Left ventricle myocardium inferior (tissue), 1 donor: ENCODE measurements around the gene MN1. TPM values are rescaled to one million over a fixed set of nuclear protein-coding genes. Genes with fewer than 3 reads are reported as not detected.

ENCODE experiments used
- DNase-seq: peaks from one replicate; pipeline ENCODE4 v3.0.0-alpha.2; 2020
- H3K27ac ChIP-seq: fragments of 200-600 bp; replicated peaks from 2 replicates; pipeline ENCODE4 v1.8.0; 2021
- H3K27me3 ChIP-seq: fragments of 200-600 bp; 2 replicates; pipeline ENCODE4 v1.8.0; 2021; ENCODE audit warnings: low read depth
- H3K36me3 ChIP-seq: fragments of 200-600 bp; 2 replicates; pipeline ENCODE4 v1.8.0; 2021
- H3K4me1 ChIP-seq: fragments of 200-600 bp; 2 replicates; pipeline ENCODE4 v1.8.0; 2021
- H3K4me3 ChIP-seq: fragments of 200-600 bp; 2 replicates; pipeline ENCODE4 v1.8.0; 2021; ENCODE audit warnings: mild to moderate bottlenecking, moderate library complexity
- H3K9me3 ChIP-seq: fragments of 200-600 bp; replicated peaks from 2 replicates; pipeline ENCODE4 v1.8.0; 2021
- intact Hi-C: fragments of 100-400 bp; cut with micrococcal nuclease; formaldehyde crosslinking; loops from one replicate; pipeline ENCODE4 v1.11.0; 2022
- total RNA-seq: library from RNA; stranded (reverse); fragmentation: NEBNext Ultra II Directional; extraction: Animal tissue kit (Norgen Biotek cat#: 25700); gene quantifications from one replicate; pipeline ENCODE4 v1.2.1, GENCODE V29; 2021
- TF ChIP-seq, protein P1 (sequence below): fragments of 200-600 bp; IDR thresholded peaks from 2 replicates; pipeline ENCODE4 v1.8.0; 2021; ENCODE audit warnings: antibody characterized with exemption, mild to moderate bottlenecking, borderline replicate concordance
- donor health status: DM: no; HTN: yes; CAD: no; lungs with severe emphysema.

Gene MN1
- total RNA-seq, 1 donor from 2014 or later: 7.7 TPM

DNA sequence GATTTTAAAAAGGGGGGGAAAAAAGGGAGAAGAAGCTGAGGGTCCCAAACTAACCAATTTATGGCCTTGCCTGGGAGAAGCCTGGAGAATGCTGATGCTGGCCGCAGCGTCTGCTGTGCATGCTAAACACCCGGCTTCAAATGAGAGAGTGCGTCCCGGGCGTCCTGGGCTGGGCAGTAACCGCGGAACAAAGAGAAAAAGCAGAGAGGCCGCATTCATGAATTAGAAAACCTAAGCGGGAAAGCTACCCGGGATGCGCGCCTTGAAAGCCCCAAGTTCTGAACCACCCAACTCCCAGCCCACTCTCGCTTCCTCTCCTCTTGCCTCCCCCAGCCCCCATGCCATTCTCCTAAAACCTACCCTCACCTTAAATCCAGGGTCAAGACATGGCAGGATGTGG is 6.5 kb downstream of the MN1 start:
- peaks cover 17% of the 10 kb centered on the region for H3K36me3 ChIP-seq
- intact Hi-C loops: loop anchor here (10.0 kb wide), 1 partner anchor 130 kb away; no protein-coding TSS in a partner anchor
- H3K9me3 ChIP-seq: no peaks in the 10 kb centered on the region
- no peak for DNase-seq
- TF ChIP-seq, protein P1, sequence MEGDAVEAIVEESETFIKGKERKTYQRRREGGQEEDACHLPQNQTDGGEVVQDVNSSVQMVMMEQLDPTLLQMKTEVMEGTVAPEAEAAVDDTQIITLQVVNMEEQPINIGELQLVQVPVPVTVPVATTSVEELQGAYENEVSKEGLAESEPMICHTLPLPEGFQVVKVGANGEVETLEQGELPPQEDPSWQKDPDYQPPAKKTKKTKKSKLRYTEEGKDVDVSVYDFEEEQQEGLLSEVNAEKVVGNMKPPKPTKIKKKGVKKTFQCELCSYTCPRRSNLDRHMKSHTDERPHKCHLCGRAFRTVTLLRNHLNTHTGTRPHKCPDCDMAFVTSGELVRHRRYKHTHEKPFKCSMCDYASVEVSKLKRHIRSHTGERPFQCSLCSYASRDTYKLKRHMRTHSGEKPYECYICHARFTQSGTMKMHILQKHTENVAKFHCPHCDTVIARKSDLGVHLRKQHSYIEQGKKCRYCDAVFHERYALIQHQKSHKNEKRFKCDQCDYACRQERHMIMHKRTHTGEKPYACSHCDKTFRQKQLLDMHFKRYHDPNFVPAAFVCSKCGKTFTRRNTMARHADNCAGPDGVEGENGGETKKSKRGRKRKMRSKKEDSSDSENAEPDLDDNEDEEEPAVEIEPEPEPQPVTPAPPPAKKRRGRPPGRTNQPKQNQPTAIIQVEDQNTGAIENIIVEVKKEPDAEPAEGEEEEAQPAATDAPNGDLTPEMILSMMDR: no peak
- peak overlapping the region; percentile 92 for H3K4me3 ChIP-seq
- peaks cover 86% of the 10 kb centered on the region for H3K4me1 ChIP-seq
- H3K27me3 ChIP-seq: peaks cover 37% of the 10 kb centered on the region
- peak overlapping the region; percentile 93 for H3K27ac ChIP-seq

DNA sequence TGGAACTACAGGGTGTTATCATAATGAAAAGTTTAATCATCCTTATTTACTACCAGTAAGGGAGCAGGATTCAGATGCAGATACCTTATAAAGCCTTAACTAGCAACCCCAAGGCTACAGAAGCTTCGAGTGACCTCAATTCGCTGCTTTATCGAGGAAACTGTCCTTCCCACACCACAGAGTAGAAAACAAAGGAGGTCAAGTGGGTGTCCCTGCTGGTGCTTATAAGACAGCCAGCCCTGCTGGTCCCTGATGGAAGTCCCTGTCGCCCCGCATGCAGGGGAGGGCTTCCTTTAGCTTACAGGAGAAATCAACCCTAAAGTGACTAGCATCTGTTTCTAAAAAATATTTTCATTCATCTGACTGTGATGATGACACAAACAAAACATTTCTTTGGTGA is 7.3 kb downstream of the MN1 start:
- Histone ChIP-seq H3K4me3 (peak overlapping the region; percentile 92), H3K4me1 (peaks cover 78% of the 10 kb centered on the region), H3K36me3 (peaks cover 17% of the 10 kb centered on the region), H3K27me3 (peaks cover 29% of the 10 kb centered on the region), H3K9me3 (no peaks in the 10 kb centered on the region), H3K27ac (peak overlapping the region; percentile 93)
- DNase-seq: no peak
- intact Hi-C loops: loop anchor here (10.0 kb wide), 1 partner anchor 129 kb away; no protein-coding TSS in a partner anchor
- TF ChIP-seq, protein P1: no peak

DNA sequence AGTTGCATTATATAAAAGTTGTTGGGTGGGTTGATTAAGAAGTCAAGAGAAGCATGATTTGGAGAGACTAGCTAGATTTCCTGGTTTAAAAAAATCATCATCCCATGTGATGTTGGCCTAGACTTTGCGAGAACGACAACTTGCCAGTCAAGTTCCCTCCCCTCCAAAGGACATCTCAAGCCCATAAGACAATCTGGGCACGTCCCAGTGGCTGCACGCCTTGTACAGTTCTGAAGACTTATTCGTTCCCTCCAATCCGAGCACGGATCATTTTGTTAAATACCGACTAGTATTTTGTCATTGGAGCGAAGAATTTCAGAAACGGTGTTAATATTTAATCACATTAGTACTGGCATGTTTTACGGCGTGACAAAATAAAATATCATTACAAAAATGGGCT is 8.0 kb downstream of the MN1 start:
- TF ChIP-seq, protein P1: no peak
- Histone ChIP-seq H3K4me1 (peaks cover 71% of the 10 kb centered on the region), H3K9me3 (no peaks in the 10 kb centered on the region), H3K27me3 (peaks cover 23% of the 10 kb centered on the region), H3K4me3 (peak overlapping the region; percentile 92), H3K27ac (peak overlapping the region; percentile 93), H3K36me3 (peaks cover 17% of the 10 kb centered on the region)
- intact Hi-C loops: loop anchor here (10.0 kb wide), 1 partner anchor 129 kb away; no protein-coding TSS in a partner anchor
- no peak for DNase-seq

DNA sequence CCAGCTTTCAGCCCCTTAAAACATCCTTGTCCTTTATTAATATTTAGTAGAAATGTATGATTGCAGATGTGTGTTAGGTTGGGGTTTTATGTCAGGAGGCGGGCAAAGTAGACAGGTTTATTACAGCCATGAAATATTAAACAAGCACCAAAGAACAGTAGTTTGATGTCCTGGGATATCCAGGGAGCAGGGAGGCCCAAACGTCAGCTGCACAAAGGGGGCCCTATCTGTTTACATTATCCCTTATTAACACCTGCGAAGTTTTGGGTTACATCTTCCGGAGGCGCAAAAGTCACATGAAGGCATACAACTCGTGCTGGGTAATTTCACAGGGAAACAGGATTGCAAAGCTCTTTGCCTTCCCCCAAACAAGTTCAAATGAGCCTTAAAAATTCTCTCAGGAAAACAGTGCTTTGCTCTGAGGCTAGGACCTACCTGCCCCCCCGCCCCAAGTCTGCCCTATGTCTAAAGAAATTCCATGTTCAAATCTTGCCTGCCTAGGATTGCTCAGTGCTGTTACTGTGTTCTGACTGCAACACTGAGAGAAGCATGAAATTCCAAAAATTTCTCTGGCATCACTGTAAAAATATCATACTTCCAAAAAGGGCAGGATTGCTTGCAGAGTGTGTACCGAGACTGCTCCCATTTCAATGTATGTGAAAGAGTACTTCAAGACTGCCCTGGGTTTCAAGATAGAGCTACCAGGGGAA is 8.9 kb downstream of the MN1 start:
- Histone ChIP-seq H3K27ac (peak overlapping the region; percentile 93), H3K36me3 (peaks cover 9% of the 10 kb centered on the region), H3K9me3 (no peaks in the 10 kb centered on the region), H3K4me3 (peak overlapping the region; percentile 18), H3K27me3 (peaks cover 13% of the 10 kb centered on the region), H3K4me1 (peaks cover 61% of the 10 kb centered on the region)
- intact Hi-C loops: loop anchor here (10.0 kb wide), 1 partner anchor 128 kb away; no protein-coding TSS in a partner anchor
- TF ChIP-seq, protein P1: no peak
- no peak for DNase-seq

DNA sequence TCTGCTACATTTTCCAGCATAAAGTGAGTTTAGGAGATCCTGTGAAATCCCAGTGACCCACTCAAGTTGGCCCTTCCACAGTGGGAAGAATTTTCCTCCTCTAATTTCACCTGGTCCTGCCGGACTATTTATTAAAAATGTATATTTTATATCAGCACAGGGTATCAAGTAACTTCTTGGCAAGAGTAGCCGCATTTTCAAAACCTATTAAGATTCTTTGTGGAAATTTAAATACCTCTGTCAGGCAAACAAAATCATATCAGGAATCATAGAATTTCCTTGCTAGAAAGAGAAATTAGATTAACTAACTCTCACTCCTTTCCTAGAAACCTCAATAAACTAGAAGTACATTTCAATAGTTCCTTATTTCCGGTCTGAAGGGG is 9.7 kb downstream of the MN1 start:
- peaks cover 4% of the 10 kb centered on the region for H3K36me3 ChIP-seq
- TF ChIP-seq, protein P1: no peak
- intact Hi-C loops: loop anchor here (10.0 kb wide), 1 partner anchor 127 kb away; no protein-coding TSS in a partner anchor
- peaks cover 54% of the 10 kb centered on the region for H3K4me1 ChIP-seq
- peak overlapping the region; percentile 54 for H3K27ac ChIP-seq
- peaks cover 5% of the 10 kb centered on the region for H3K27me3 ChIP-seq
- H3K4me3 ChIP-seq: peak overlapping the region; percentile 32
- DNase-seq: no peak
- no peaks in the 10 kb centered on the region for H3K9me3 ChIP-seq
